ENCODE measurements around the gene TMEM144.

Gene TMEM144

GRCh38 chr4:158182736-158183135, 27.6 kb upstream of the TMEM144 start:
- Mint-ChIP-seq H3K27ac (no peak overlapping the region), H3K9me3 (no peaks in the 10 kb centered on the region)

DNA sequence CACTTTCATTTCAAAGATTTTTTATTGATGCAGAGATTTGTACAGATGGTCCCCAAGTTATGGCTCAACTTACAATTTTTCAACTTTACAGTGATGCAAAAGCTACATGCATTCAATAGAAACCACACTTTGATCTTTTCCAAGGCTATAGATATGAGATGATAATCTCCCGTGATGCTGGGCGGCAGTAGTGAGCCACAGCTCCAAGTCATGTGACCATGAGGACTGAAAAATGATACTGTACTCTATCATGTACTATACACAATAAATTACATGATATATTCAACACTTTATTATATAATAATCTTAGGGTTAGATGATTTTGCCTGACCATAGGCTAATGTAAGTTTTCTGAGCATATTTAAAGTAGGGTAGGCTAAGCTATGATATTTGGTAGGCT, 23.5 kb upstream of the TMEM144 start:
- no peaks in the 10 kb centered on the region for H3K36me3 Mint-ChIP-seq (ENCODE audit: low read depth)
- DNase-seq, result no peak
- H3K27me3 Mint-ChIP-seq (ENCODE audit: low read depth, poor library complexity), result no peaks in the 10 kb centered on the region
- no peak overlapping the region for H3K27ac Mint-ChIP-seq
- no peak overlapping the region for H3K4me3 Mint-ChIP-seq
- H3K4me1 Mint-ChIP-seq, result peaks cover 9% of the 10 kb centered on the region
- TF ChIP-seq CTCF (IDR thresholded peaks at IDR 0.05), result no peak
- H3K9me3 Mint-ChIP-seq, result no peaks in the 10 kb centered on the region

More at GRCh38 chr4:158182736-158183135, 27.6 kb upstream of the TMEM144 start:
- Mint-ChIP-seq H3K4me3 (no peak overlapping the region), H3K4me1 (peaks cover 10% of the 10 kb centered on the region), H3K36me3 (ENCODE audit: low read depth) (no peaks in the 10 kb centered on the region), H3K27me3 (ENCODE audit: low read depth, poor library complexity) (peaks cover 3% of the 10 kb centered on the region)
- DNase-seq, result no peak
- TF ChIP-seq CTCF (IDR thresholded peaks at IDR 0.05), result no peak

- Mint-ChIP-seq H3K36me3 (ENCODE audit: low read depth) (no peaks in the 10 kb centered on the region), H3K27me3 (ENCODE audit: low read depth, poor library complexity) (peaks cover 2% of the 10 kb centered on the region), H3K4me1 (no peaks in the 10 kb centered on the region), H3K27ac (no peak overlapping the region), H3K9me3 (no peaks in the 10 kb centered on the region), H3K4me3 (no peak overlapping the region)
- no peak for DNase-seq
- no peak for TF ChIP-seq CTCF (IDR thresholded peaks at IDR 0.05)
These were observed 20.9 kb upstream of the TMEM144 start for GRCh38 chr4:158189422-158189821.

GRCh38 chr4:158190718-158191117, 19.6 kb upstream of the TMEM144 start:
- no peak for TF ChIP-seq CTCF (IDR thresholded peaks at IDR 0.05)
- Mint-ChIP-seq H3K4me3 (no peak overlapping the region), H3K36me3 (ENCODE audit: low read depth) (no peaks in the 10 kb centered on the region), H3K9me3 (no peaks in the 10 kb centered on the region), H3K27ac (no peak overlapping the region), H3K4me1 (no peaks in the 10 kb centered on the region), H3K27me3 (ENCODE audit: low read depth, poor library complexity) (peaks cover 2% of the 10 kb centered on the region)
- no peak for DNase-seq

DNA sequence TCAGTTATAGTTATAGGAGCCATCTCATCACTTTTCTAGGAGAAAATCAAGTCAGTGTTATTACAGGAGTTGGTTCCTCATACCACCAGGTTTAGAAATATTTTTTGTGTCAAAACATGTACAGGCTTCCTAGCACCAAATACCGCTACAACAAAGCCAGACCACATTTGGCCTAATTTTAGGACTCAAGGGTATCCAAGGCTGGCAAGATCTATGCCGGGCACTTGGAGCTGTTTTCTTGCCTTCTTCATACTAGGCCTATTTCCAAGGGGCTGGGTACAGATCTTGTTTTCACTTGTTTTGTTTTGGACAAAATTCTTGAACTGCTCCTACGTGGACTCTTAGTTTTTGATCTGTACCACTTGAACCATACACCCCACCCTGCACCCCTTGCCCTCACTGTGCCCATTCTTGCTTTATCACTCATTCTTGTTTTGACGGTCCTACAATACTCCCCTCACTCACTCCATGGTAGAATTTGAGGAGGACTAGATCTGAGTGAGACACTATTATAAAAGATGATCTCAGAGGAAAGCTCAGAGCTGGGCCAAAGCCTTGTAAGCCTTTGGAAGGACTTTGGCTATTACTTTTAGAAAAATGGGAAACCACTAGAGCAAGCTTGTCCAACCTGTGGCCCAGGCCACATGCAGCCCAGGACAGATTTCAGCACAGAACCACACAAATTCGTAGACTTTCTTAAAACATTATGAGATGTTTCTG, 17.7 kb upstream of the TMEM144 start:
- H3K4me3 Mint-ChIP-seq, result no peak overlapping the region
- peaks cover 2% of the 10 kb centered on the region for H3K27me3 Mint-ChIP-seq (ENCODE audit: low read depth, poor library complexity)
- H3K27ac Mint-ChIP-seq, result no peak overlapping the region
- no peak for DNase-seq
- no peaks in the 10 kb centered on the region for H3K9me3 Mint-ChIP-seq
- H3K4me1 Mint-ChIP-seq, result no peaks in the 10 kb centered on the region
- no peaks in the 10 kb centered on the region for H3K36me3 Mint-ChIP-seq (ENCODE audit: low read depth)
- TF ChIP-seq CTCF (IDR thresholded peaks at IDR 0.05), result no peak

DNA sequence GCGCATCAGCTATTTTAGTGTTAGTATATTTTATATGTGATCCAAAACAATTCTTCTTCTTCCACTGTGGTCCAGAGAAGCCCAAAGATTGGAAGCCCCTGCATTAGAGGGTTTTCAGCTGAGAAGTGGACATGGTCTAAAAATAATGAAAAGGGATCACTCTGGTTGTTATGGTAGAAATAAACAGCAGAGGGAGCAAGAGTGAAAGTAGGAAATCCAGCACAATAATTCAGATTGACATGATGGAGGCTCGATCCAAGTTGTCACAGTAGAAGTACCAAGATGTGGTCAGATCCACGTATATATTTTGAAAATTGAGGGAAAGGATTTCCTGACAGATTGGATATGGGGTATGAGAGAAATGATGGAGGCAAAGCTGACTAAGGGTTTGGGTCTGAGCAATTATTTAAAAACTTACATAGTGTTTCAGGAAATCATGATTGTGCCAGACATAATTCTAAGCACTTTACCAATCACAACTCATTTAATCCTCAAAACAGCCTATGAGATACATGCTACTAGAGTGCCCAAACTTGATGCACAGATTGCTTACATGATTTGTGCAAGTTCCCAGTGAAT, 17.0 kb upstream of the TMEM144 start:
- DNase-seq, result no peak
- H3K27ac Mint-ChIP-seq, result no peak overlapping the region
- H3K27me3 Mint-ChIP-seq (ENCODE audit: low read depth, poor library complexity), result peaks cover 2% of the 10 kb centered on the region
- peak; percentile 46 for TF ChIP-seq CTCF (IDR thresholded peaks at IDR 0.05)
- H3K4me1 Mint-ChIP-seq, result no peaks in the 10 kb centered on the region
- H3K36me3 Mint-ChIP-seq (ENCODE audit: low read depth), result no peaks in the 10 kb centered on the region
- H3K4me3 Mint-ChIP-seq, result no peak overlapping the region
- no peaks in the 10 kb centered on the region for H3K9me3 Mint-ChIP-seq
